HepG2 (cell line): ENCODE data around the gene MYBPC2.
A peak's percentile ranks its signal among the peaks of the same experiment; 100 is the strongest.

Experiments
- ARNT ChIP-seq: fragments of 450-650 bp; IDR thresholded peaks from 2 replicates; pipeline ENCODE4 v1.6.1; 2017
- CTCF ChIP-seq: sonication (generic); formaldehyde crosslinking; IDR thresholded peaks from 2 replicates; pipeline ENCODE4 v1.5.0; 2020; ENCODE audit warnings: mild to moderate bottlenecking, missing genetic modification reagents, moderate library complexity
- ELF4 ChIP-seq: sonication (generic); formaldehyde crosslinking; IDR thresholded peaks from 2 replicates; pipeline ENCODE4 v1.5.0; 2020; ENCODE audit warnings: missing genetic modification reagents, mild to moderate bottlenecking, moderate library complexity, borderline replicate concordance
- EZH2 ChIP-seq: conservative IDR thresholded peaks from 2 replicates; pipeline ENCODE4 v1.6.1; 2012; ENCODE audit warnings: mild to moderate bottlenecking, low read depth, low read length, moderate library complexity
- MAX ChIP-seq: IDR thresholded peaks from 2 replicates; pipeline ENCODE4 v1.6.1; 2012; ENCODE audit warnings: inconsistent platforms
- TBX2 ChIP-seq: sonication (generic); formaldehyde crosslinking; IDR thresholded peaks from 2 replicates; pipeline ENCODE4 v1.5.0; 2020; ENCODE audit warnings: missing genetic modification reagents, mild to moderate bottlenecking, borderline replicate concordance
- ZBTB42 ChIP-seq: sonication (generic); formaldehyde crosslinking; IDR thresholded peaks from 2 replicates; pipeline ENCODE4 v1.5.0; 2020; ENCODE audit warnings: mild to moderate bottlenecking, missing genetic modification reagents
- ZNF232 ChIP-seq: sonication (generic); formaldehyde crosslinking; IDR thresholded peaks from 2 replicates; pipeline ENCODE4 v1.4.0; 2020; ENCODE audit warnings: missing genetic modification reagents, borderline replicate concordance
- ZNF331 ChIP-seq: sonication (generic); formaldehyde crosslinking; IDR thresholded peaks from 2 replicates; pipeline ENCODE4 v1.4.0; 2020; ENCODE audit warnings: missing genetic modification reagents
- ZNF503 ChIP-seq: sonication (generic); formaldehyde crosslinking; IDR thresholded peaks from 2 replicates; pipeline ENCODE4 v1.4.0; 2020; ENCODE audit warnings: missing genetic modification reagents
- TF ChIP-seq, protein P1 (sequence below): IDR thresholded peaks from 2 replicates; pipeline ENCODE4 v1.6.1; 2016; ENCODE audit warnings: low read depth

DNA sequence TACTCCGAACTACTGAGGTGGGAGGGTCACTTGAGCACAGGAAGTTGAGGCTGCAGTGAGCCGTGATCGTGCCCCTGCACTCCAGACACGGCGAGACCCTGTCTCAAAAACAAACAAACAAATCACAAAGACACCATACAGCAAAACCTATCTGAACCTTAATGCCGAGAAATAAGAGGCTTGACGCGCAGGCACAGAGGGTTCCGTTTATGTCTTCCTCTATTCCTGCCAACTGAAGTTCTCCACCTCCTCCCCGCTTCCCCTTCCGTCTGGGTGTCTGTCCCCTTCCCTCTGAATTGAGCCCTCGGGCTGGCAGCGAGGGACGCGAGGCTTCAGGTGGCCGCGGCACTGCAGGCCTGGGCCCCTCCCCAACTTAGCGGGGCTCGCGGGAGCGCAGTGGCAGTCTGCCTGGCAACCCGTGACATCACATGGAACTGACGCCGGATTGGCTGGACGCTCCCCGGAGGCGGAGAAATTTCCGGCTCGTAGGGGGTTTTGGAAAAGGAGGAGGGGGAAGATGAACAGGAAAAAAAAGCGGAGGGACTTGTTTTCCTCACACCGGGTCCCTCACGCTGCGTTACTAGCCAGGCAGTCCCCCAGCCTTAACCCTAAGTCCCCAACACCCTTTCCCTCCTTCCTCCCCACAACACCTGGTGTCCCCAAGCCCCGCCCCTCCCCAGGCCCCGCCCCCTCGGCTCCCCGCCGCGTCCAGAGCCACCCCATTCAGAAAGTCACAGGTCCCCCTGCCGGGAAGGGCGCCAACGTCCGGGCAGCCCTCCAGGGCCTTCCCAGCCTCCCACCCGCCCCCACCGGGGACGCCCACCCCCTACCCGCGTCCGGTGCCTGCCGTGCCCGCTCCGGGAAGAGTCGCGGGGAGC, 1.1 kb upstream of the MYBPC2 start:
- TF ChIP-seq CTCF (CRISPR knock-in tag) = no peak
- TF ChIP-seq ZNF331 = no peak
- no peak for TF ChIP-seq ELF4 (CRISPR knock-in tag)
- no peak for TF ChIP-seq ZBTB42 (CRISPR knock-in tag)
- TF ChIP-seq EZH2 = no peak
- TF ChIP-seq ZNF232 = 0 out of 2 replicates have a peak, but pooled peaks have one; percentile 13
- TF ChIP-seq MAX = peak; percentile 64
- TF ChIP-seq ARNT = no peak
- peak; percentile 33; the same call in 1 of the 2 replicates for TF ChIP-seq TBX2 (CRISPR knock-in tag)
- TF ChIP-seq ZNF503 = no peak
- TF ChIP-seq, protein P1, sequence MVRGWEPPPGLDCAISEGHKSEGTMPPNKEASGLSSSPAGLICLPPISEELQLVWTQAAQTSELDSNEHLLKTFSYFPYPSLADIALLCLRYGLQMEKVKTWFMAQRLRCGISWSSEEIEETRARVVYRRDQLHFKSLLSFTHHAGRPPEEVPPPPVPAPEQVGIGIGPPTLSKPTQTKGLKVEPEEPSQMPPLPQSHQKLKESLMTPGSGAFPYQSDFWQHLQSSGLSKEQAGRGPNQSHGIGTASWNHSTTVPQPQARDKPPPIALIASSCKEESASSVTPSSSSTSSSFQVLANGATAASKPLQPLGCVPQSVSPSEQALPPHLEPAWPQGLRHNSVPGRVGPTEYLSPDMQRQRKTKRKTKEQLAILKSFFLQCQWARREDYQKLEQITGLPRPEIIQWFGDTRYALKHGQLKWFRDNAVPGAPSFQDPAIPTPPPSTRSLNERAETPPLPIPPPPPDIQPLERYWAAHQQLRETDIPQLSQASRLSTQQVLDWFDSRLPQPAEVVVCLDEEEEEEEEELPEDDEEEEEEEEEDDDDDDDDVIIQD (CRISPR knock-in tag) = no peak
